Measurements from ENCODE around the gene MAPK1.
"Not testable (repeated sequence)": the region's sequence is repeated elsewhere in the genome, so short reads cannot be mapped to it uniquely, and the experiment has no call there.

DNA sequence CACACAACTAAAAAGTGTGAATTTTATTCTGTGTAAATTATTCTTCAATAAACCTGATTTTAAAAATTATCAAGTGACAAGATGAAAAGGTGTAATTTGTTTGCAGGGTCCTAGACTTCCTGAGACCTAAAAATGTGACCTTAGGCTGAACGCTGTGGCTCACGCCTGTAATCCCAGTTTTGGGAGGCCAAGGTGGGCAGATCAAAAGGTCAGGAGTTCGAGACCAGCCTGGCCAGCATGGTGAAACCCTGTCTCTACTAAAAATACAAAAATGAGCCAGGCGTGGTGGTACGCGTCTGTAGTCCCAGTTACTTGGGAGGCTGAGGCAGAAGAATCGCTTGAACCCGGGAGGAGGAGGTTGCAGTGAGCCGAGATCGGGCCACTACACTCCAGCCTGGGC lies 79.9 kb downstream of the MAPK1 start:
- not testable (repeated sequence) for TF ChIP-seq ZNF792 (tag by site-specific recombination; IDR thresholded peaks at IDR 0.05); ZNF639 (tag by site-specific recombination; IDR thresholded peaks at IDR 0.05); ZNF571 (tag by site-specific recombination; IDR thresholded peaks at IDR 0.05); ZEB2 (tag by site-specific recombination; IDR thresholded peaks at IDR 0.05); ZNF366 (tag by site-specific recombination; conservative IDR thresholded peaks at IDR 0.05)
- TF ChIP-seq, protein P1, sequence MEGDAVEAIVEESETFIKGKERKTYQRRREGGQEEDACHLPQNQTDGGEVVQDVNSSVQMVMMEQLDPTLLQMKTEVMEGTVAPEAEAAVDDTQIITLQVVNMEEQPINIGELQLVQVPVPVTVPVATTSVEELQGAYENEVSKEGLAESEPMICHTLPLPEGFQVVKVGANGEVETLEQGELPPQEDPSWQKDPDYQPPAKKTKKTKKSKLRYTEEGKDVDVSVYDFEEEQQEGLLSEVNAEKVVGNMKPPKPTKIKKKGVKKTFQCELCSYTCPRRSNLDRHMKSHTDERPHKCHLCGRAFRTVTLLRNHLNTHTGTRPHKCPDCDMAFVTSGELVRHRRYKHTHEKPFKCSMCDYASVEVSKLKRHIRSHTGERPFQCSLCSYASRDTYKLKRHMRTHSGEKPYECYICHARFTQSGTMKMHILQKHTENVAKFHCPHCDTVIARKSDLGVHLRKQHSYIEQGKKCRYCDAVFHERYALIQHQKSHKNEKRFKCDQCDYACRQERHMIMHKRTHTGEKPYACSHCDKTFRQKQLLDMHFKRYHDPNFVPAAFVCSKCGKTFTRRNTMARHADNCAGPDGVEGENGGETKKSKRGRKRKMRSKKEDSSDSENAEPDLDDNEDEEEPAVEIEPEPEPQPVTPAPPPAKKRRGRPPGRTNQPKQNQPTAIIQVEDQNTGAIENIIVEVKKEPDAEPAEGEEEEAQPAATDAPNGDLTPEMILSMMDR (tag by site-specific recombination; IDR thresholded peaks at IDR 0.05): not testable (repeated sequence)
- TF ChIP-seq, protein P2, sequence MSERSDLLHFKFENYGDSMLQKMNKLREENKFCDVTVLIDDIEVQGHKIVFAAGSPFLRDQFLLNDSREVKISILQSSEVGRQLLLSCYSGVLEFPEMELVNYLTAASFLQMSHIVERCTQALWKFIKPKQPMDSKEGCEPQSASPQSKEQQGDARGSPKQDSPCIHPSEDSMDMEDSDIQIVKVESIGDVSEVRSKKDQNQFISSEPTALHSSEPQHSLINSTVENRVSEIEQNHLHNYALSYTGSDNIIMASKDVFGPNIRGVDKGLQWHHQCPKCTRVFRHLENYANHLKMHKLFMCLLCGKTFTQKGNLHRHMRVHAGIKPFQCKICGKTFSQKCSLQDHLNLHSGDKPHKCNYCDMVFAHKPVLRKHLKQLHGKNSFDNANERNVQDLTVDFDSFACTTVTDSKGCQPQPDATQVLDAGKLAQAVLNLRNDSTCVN (tag by site-specific recombination; optimal IDR thresholded peaks at IDR 0.05): not testable (repeated sequence)

Measured in HEK293 (cell line).